Effector CD8-positive, alpha-beta T cell (primary cell): ENCODE measurements around the gene PGBD5.
"Not testable (repeated sequence)": the region's sequence is repeated elsewhere in the genome, so short reads cannot be mapped to it uniquely, and the experiment has no call there.

Source experiments
- DNase-seq: peaks from one replicate; lab custom pipeline; 2025; lab: John Stamatoyannopoulos, UW
- total RNA-seq, 4 experiments: gene quantifications; one replicate each; lab custom pipeline; 2026; lab: John Stamatoyannopoulos, UW

The PGBD5 gene, protein sequence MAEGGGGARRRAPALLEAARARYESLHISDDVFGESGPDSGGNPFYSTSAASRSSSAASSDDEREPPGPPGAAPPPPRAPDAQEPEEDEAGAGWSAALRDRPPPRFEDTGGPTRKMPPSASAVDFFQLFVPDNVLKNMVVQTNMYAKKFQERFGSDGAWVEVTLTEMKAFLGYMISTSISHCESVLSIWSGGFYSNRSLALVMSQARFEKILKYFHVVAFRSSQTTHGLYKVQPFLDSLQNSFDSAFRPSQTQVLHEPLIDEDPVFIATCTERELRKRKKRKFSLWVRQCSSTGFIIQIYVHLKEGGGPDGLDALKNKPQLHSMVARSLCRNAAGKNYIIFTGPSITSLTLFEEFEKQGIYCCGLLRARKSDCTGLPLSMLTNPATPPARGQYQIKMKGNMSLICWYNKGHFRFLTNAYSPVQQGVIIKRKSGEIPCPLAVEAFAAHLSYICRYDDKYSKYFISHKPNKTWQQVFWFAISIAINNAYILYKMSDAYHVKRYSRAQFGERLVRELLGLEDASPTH
- total RNA-seq = 0.10 to 0.80 (median 0.36) reads per million in 4 experiments

DNA sequence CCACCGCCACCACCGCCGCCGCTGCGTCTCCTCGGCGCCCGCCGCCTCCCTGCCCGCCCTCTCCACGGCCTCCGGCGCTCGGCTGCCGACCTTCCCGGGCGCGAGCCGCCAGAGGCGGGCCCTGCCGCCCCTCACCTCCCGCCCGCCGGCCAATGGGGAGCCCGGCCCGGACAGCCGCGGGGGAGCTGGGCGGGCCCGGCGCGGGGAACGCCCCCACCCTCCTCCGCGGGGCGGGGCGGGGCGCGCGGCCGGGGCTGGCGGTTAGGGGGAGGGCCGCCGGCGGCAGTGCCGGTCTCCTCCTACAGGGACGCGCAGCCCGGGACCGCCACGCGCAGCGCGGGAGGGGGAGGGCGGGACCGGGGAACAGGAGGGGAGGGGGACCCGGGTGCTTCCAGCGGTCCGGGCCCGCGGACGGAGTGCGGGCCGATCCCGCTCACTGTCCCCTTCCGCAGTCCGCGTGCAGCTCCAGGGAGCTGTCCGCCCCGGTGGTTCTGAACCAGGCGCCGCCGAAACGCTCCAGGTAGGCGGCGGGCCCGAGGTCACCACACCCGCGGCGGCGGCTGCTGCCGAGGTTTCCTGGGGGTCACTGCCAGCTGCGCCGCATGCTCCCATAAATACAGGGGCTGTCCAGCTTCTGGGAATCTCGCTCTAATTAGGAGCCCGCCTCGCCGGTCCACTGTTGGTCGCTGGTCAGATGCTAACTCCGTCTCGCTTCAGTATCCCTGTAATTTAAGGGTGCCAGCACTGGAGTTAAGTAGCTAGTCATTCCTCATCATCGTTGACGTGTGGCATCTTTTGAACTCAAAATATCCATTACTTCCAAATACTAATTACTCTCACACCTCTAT is at the start of gene PGBD5:
Gene PGBD5 (minus strand): TSS at position 87 of the 848 bp plus-strand sequence. CDS start 404 bp downstream, outside the sequence.
- DNase-seq = no peak

DNA sequence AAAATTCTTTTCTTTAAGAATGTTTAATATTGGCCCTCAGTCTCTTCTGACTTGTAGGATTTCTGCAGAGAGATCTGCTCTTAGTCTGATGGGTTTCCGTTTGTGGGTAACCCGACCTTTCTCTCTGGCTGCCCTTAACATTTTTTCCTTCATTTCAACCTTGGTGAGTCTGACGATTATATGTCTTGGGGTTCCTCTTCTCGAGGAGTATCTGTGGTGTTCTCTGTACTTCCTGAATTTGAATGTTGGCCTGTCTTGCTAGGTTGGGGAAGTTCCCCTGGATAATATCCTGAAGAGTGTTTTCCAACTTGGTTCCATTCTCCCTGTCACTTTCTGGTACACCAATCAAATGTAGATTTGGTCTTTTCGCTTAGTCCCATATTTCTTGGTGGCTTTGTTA is 48.8 kb upstream of the PGBD5 start:
- DNase-seq = not testable (repeated sequence)

DNA sequence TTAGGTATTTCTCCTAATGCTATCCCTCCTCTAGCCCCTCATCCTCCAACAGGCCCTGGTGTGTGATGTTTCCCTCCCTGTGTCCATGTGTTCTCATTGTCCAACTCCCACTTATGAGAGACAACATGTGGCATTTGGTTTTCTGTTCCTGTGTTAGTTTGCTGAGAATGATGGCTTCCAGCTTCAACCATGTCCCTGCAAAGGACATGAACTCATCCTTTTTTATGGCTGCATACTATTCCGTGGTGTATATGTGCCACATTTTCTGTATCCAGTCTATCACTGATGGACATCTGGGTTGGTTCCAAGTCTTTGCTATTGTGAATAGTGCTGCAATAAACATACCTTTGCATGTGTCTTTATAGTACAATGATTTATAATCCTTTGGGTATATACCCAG is 44.6 kb upstream of the PGBD5 start:
- DNase-seq = not testable (repeated sequence)

DNA sequence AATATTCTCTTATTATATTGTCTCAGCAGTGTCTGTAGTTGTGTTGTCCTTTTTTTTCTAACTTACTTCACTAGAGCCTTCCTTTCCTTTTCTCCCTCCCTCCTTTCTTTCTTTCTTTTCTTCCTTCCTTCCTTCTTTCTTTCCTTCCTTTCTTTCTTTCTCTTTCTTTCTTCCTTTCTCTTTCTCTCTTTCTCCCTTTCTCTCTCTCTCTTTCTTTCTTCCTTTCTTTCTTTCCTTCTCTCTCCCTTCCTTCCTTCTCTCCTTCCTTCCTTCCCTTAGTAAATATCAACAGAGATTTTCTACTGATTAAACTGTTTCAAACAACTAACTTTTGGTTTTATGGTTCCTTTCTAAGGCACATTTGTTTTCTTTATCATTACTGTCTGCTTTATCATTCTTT is 43.1 kb upstream of the PGBD5 start:
- DNase-seq = no peak

DNA sequence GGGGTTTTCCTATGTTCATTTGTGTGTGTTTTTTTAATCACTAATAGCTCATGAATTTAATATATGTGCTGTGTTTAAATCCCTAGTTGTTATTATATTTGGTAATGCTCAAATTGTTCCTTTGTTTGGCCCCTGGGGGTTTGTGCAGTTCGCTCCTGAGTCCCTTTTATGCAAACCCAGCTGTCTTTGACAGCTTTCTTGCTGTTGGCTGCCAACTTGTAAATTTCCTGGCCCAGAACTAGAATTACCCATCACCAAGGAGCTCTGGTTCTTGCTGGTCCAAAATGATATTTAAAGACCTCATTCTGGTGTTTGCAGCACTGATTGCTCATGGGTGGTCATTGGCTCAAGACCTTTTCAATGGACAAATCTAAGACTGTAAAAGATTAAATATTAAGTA is 39.6 kb upstream of the PGBD5 start:
- no peak for DNase-seq

DNA sequence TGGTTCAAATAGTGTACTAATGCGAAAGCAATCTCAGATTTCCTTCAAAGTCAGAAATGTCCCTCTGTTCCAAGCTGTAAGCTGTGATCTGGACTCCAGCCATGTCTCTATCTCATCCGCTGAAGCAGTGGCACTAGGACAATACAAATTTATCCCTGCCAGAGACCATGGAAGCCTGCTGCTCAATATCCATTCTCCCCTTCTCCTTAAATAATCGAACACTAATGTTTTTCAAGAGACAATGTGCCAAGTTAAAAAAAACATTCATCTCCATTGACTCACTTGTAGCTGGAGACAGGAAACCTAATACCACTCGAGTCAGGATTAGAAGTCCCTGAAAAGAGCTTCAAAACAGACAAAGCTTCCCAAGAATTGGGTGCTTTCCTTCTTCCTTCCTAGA is 38.5 kb upstream of the PGBD5 start:
- DNase-seq = no peak

DNA sequence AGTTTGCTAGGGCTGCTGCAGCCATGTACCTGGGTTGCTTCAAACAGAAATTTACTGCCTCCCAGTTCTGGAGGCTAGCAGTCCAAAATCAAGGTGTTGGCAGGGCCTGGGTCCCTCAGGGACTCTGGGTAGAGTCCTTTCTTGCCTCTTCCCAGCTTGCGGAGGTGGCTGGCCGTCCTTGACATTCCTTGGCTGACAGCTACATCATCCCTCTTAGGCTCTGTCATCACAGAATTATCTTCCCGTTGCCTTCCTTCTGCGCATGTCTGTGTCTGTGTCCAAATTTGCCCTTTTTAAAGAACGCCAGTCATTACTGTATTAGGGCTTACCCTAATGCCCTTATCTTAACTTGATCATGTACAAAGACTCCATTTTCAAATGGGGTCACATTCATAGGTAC is 37.6 kb upstream of the PGBD5 start:
- DNase-seq = no peak

DNA sequence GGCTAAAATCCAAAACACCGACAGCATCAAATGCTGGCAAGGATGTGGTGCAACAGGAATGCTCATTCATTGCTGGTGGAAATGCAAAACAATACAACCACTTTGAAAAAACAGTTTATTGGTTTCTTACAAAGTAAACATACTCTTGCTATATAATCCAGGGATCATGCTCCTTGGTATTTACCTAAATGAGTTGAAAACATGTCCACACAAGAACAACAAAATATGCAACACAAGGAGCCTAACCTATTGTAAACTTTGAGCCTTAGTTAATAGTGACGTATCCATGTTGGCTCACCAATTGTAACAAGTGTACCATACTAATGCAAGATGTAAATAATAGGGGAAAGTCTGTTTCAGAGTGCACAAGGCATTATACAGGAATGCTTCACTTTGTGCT is 37.2 kb upstream of the PGBD5 start:
- DNase-seq = no peak

DNA sequence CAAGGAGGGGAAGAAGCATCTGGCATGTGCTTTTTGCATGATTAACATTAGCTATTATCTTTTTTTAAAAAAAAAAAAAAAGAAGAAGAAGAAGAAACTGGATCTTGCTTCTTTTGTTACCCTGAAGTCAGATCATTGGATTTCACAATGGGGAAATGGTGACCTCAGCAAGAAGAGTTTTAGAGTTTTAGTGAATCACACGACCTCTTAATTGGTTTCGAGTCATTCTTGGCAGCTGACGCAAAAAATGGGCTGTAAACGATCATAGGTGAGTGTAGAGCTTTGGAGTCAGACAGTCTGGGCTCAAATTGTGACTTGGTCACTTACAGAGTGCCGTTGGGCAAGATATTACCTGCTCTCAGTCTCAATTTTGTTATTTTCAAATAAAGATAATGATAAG is 33.3 kb upstream of the PGBD5 start:
- no peak for DNase-seq

DNA sequence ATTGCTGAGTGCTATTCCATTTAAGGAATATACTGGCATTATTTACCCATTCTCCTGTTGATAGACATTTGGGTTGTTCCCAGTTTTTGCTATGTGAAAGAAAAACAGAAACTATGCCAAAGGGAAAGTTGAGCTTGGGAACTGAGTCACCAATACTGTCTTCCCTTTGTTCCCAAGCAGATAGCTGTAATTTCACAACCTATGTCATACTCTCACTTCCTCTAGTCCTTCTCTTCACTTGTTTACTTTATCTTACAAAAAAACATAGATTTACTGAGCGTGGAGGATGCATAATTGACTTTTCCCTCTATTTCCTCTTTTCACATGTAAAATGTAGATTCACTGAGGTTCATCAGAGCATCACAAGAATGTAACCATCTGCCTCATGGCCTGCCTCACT is 32.4 kb upstream of the PGBD5 start:
- DNase-seq = no peak

DNA sequence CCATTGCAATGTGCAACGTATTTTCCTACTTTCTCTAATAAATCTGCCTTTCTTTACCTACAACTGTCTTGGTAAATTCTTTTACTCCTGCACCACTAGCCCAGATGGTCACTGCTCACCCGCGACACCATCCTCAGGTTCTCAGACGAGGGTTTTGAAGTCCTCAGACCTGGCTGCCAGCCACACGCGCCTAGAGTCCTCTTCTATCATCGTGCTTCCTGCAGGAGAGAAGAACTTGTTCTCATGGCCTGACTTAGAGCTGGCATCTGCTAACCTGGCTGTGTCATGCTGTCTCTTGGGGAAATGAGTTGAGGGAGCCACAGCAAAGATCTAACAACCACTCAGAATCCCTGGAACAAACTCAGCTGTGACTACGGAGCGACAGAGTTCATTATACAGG is 30.3 kb upstream of the PGBD5 start:
- no peak for DNase-seq

DNA sequence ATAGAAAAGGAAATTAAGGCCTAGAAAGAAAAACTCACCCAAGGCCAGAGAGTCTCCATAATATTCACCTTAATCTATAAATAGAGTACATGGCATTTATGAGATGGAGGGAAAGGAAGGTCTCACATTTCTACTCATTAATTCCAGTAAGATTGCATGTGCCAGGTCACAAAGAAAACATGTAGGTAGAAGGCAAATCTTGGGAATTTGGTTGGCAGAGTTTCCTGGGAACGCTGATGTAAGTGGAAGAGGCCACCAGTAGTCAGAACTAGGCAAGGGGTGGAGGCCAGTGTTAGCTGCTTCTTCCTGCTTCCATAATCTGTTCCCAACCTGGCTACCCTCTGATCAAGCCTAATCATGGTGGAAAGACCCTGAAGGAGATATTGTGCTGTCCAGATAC is 29.2 kb upstream of the PGBD5 start:
- no peak for DNase-seq

DNA sequence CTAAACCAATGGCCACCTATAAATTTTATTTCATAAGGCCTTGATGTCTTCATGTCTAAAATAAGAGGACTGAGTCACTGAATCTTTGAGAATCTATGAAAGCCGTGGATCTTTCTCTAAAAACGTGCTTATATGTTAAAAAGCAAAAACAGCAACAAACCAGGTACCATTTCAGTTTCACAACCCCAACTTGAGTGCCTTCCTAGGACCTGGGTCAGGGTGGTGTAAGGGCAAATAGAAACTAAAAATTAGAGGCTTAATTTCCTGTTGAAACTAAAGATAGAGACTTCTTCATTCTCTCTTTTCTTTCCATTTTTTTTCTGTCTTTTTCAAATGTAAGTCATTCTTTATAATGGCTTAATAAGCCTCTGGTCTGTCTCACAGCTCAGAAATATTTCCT is 27.2 kb upstream of the PGBD5 start:
- DNase-seq = no peak

DNA sequence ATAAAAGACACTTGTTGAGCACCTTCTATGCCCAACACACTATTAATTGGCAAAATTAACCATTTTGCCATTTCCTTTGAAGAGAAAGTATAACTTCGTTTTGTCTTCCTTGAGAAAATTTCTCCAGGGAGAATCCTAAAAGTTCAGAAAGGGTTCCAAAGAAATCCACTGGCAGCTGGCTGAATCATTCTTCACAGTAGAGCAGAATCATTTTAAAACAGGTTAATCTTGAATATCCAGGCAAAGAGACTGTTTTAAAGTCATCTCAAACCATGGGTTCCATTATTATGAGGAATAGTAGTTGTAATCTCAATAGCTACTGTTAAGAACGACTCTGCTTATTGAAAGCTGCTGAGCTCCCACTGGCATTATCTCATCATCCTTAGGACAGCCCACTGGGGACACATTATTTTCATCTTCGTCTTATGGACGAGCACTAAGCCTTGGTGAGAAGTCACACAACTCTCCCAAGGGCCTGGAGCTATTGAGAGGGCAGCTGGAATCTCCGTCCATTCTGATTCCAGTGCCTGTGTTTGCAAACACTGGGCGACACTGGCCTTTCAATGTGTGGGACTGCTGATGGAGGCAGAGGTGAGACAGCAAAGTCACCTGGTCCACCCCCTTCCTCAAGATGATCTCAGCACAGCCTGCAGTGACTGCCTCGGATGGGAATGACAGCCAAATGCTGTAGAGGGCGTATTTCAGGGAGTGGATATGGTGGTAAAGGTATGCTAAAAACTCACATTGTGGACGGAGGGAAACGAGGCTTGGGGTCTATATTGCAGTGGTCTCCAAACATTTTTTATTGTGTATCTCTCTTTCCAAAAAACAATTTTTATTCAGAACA is 15.3 kb upstream of the PGBD5 start:
- DNase-seq = no peak

DNA sequence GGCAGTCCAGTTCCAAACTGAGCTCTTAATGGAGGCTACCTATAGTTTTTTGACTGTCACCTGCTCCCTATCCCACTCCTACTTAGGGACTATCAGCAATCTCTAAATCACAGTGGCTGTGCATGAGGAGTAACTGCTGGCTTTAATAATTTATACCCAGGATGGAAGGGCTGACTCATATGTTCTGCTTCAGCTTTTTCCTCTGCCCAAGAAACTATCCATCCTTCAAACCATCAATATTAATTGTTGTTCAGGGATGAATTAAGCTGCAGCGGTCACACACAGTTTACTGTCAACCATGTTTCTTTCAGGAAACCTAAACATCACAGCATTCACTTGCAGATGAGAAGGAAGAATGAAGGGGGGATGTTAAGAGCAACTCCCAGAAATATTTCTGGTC is 9.0 kb upstream of the PGBD5 start:
- DNase-seq = no peak

DNA sequence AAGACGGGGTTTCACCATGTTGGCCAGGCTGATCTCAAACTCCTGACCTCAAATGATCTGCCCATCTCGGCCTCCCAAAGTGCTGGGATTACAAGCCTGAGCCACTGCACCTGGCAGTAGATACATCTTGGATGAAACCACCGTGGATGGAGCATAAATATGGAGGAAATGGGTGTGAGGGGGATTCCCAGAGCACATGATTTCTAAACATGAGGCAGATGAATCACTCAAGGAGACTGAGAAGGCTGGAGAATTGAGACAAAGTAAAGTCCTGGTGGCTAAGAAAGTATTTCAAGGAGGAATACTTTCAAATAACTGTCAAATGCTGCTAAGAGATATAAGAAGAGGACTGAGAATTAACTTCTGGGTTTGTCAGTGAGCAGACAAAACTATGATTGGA is 5.4 kb upstream of the PGBD5 start:
- no peak for DNase-seq

DNA sequence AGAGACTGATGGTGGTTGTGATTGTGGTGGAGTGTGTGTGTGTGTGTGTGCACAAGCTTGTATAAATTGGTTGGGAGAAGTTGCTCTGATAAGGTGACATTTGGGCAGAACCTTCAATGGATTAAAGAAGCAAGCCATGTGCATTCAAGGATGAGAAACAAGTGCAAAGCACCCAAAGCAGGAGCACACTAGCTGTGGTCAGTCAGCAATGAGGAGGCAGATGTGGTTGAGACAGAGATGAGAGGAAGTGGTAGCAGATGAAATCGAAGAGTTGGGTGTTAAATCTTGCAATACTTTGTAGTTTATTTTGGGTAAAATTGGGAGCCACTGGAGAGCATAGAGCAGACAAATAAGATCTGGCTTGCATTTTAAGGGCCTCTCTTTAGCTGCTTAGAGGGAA is 4.4 kb upstream of the PGBD5 start:
- DNase-seq = no peak

DNA sequence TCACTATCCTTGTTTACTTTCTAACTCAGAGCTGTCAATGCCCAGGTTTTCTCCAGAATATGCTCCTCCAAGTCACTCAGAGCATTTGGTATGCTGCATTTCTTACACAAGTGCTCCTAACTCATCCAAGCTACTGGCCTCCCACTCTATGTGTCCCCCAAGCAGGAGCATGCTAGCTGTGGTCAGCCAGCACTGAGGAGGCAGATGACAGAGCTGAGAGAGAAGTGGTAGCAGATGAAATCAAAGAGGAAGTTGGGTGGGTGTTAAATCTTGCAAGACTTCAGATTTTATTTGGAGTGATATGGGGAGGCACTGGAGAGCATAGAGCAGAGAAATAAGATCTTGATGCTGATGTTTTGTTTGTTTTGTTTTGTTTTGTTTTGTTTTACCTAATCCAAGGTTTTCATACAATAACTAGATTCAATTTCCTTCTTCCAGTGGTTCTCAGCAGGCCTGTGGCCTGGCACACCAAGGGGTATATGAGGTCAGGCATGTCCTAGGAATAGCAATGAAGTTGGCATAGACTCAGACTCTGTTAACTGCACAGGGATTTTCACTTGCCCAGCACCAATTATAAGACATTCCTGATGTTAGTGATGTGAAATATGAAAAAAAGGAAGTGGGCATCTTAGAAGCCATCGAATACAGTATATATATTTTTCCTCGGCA is 3.1 kb upstream of the PGBD5 start:
- DNase-seq = no peak

DNA sequence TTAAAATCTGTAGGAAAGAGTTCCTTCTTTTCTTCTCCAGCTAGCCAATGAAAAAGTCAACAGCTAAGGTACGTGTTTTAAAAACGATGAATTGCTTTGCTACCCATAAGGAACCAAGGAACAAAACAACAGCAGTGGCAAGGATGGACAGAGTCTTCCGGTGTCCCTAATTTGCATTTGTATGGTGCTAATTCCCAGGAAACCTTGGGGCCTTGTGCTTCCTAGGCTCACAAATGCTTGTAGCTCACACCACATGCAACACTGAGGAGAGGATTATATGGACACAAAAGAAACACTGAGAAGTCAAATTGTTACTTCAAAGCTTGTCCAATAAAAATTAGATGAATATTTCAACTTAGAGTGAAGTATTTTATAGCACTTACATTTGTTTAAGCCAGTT is 1.8 kb upstream of the PGBD5 start:
- no peak for DNase-seq

DNA sequence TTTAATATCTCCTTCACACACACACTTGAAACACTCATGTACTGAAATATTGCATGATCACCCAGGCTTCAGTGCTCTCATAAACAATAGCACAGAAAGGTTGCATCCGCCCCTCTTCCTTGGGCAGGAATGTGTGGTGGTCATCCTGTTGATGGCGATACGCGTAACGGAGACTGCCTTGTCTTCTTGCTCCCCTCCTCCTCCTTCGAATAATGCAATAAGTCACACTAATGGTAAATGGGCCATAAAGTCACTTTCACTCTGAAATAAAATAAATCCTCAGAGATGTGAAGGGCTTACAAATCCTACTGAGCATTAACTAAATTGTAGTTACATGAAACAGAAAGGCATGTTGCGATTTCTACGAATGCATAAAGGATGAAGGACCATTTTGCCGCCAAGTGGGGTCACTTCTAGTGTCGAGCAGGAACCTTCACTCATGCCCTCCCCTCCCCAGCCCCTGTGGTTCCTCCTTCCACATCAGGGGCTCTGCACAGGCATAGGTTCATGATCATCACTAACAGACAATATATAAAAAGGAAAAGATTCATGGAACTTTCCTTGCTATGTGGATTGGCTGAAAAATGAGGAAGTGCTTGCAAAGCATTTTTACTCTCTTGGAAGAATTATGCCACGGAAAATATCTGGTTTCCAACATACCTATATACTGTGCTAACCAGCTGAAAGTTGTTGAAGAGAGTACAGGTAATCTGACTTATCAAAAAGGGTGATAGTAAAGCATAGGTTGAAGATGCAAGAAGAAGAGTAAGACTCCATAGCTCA is 1.2 kb upstream of the PGBD5 start:
- DNase-seq = no peak
